Measurements from ENCODE around the gene PAX7. TPM values are rescaled to one million over a fixed set of nuclear protein-coding genes. Genes with fewer than 3 reads are reported as not detected.

Gene PAX7
- total RNA-seq, 4 donors from 2014 or later, result not detected

- TF ChIP-seq EP300 (IDR thresholded peaks at IDR 0.05), result no peak
These were observed 3.6 kb downstream of the PAX7 start for GRCh38 chr1:18634276-18634675.

GRCh38 chr1:18635070-18635577, 4.5 kb downstream of the PAX7 start:
- H3K36me3 ChIP-seq, result no peaks in the 10 kb centered on the region
- H3K27me3 ChIP-seq, result peaks cover 0 to 100% (median 83%) of the 10 kb centered on the region in 4 donors
- intact Hi-C loops (cut with DNase I), result no loop called here
- H3K4me1 ChIP-seq, result peaks cover 6 to 38% (median 21%) of the 10 kb centered on the region in 4 donors
- no peak for TF ChIP-seq POLR2A (IDR thresholded peaks at IDR 0.05; ENCODE audit: low read depth)
- no peak for TF ChIP-seq CTCF (IDR thresholded peaks at IDR 0.05)
- TF ChIP-seq POLR2AphosphoS5 (IDR thresholded peaks at IDR 0.05), result no peak
- no peak for TF ChIP-seq EP300 (IDR thresholded peaks at IDR 0.05)
- H3K27ac ChIP-seq (replicated peaks in 1 of 4), result no peak overlapping the region
- no peak for DNase-seq (ENCODE audit: extremely low spot score)
- no peak overlapping the region for H3K4me3 ChIP-seq
- no peaks in the 10 kb centered on the region for H3K9me3 ChIP-seq
- WGBS, result 5% methylated on average over 5 of the region's 5 CpGs

More at GRCh38 chr1:18634276-18634675, 3.6 kb downstream of the PAX7 start:
- no peak for DNase-seq (ENCODE audit: extremely low spot score)
- Histone ChIP-seq H3K36me3 (no peaks in the 10 kb centered on the region), H3K4me1 (peaks cover 6 to 37% (median 25%) of the 10 kb centered on the region in 4 donors), H3K27ac (replicated peaks in 1 of 4) (no peak overlapping the region), H3K27me3 (peaks cover 0 to 100% (median 83%) of the 10 kb centered on the region in 4 donors), H3K4me3 (no peak overlapping the region), H3K9me3 (no peaks in the 10 kb centered on the region)
- intact Hi-C loops (cut with DNase I), result no loop called here
- 4% methylated on average over 11 of the region's 16 CpGs for WGBS

GRCh38 chr1:18635891-18636595, 5.4 kb downstream of the PAX7 start:
- Histone ChIP-seq H3K4me3 (no peak overlapping the region), H3K9me3 (no peaks in the 10 kb centered on the region), H3K36me3 (no peaks in the 10 kb centered on the region), H3K4me1 (peaks cover 1 to 36% (median 13%) of the 10 kb centered on the region in 4 donors), H3K27me3 (peaks cover 0 to 100% (median 84%) of the 10 kb centered on the region in 4 donors), H3K27ac (replicated peaks in 1 of 4) (no peak overlapping the region)
- WGBS, result 4% methylated on average over 29 of the region's 40 CpGs
- TF ChIP-seq POLR2A (IDR thresholded peaks at IDR 0.05; ENCODE audit: low read depth), result no peak
- TF ChIP-seq POLR2AphosphoS5 (IDR thresholded peaks at IDR 0.05), result no peak
- no peak for TF ChIP-seq CTCF (IDR thresholded peaks at IDR 0.05)
- DNase-seq (ENCODE audit: extremely low spot score), result no peak
- intact Hi-C loops (cut with DNase I), result no loop called here

- Histone ChIP-seq H3K9me3 (no peaks in the 10 kb centered on the region), H3K27me3 (peaks cover 0 to 100% (median 84%) of the 10 kb centered on the region in 4 donors), H3K4me1 (peaks cover 0 to 29% (median 6%) of the 10 kb centered on the region in 4 donors), H3K36me3 (no peaks in the 10 kb centered on the region), H3K4me3 (no peak overlapping the region), H3K27ac (replicated peaks in 1 of 4) (no peak overlapping the region)
- 3% methylated on average over 41 of the region's 52 CpGs for WGBS
- intact Hi-C loops (cut with DNase I), result no loop called here
- no peak for DNase-seq (ENCODE audit: extremely low spot score)
- TF ChIP-seq EP300 (IDR thresholded peaks at IDR 0.05) (no peak), CTCF (IDR thresholded peaks at IDR 0.05) (no peak), POLR2AphosphoS5 (IDR thresholded peaks at IDR 0.05) (no peak), POLR2A (IDR thresholded peaks at IDR 0.05; ENCODE audit: low read depth) (no peak)
These were observed 6.2 kb downstream of the PAX7 start for GRCh38 chr1:18636596-18637508.

- intact Hi-C loops (cut with DNase I), result no loop called here
- Histone ChIP-seq H3K9me3 (no peaks in the 10 kb centered on the region), H3K4me1 (peaks cover 0 to 31% (median 7%) of the 10 kb centered on the region in 4 donors), H3K27me3 (peaks cover 0 to 100% (median 87%) of the 10 kb centered on the region in 4 donors), H3K36me3 (no peaks in the 10 kb centered on the region), H3K27ac (replicated peaks in 1 of 4) (no peak overlapping the region), H3K4me3 (no peak overlapping the region)
- DNase-seq (ENCODE audit: extremely low spot score), result no peak
- no peak for TF ChIP-seq POLR2AphosphoS5 (IDR thresholded peaks at IDR 0.05)
- no peak for TF ChIP-seq EP300 (IDR thresholded peaks at IDR 0.05)
- 10% methylated on average over 4 of the region's 24 CpGs for WGBS
These were observed 6.9 kb downstream of the PAX7 start for GRCh38 chr1:18637511-18637960.
